ENCODE data around the gene PRKN.

- no peak for TF ChIP-seq EZH2 (IDR thresholded peaks at IDR 0.05; ENCODE audit: low read length, missing control alignments)
- no peak for TF ChIP-seq CTCF (conservative IDR thresholded peaks at IDR 0.05 in 1 of 2, IDR thresholded peaks at IDR 0.05 in 1 of 2; ENCODE audit: low read depth in 1 of 2, low read length in 2 of 2)
Measured at GRCh38 chr6:161465403-161465802, 1262.2 kb downstream of the PRKN start.

All from fibroblast of lung (primary cell).